H9 (cell line): ENCODE results near the gene RBMS3. TPM values are rescaled to one million over a fixed set of nuclear protein-coding genes. Genes with fewer than 3 reads are reported as not detected.

Experiments used
- DNase-seq: peaks from one replicate; pipeline ENCODE4 v3.0.0-alpha.2; 2017
- H2AFZ ChIP-seq: one replicate; pipeline ENCODE4 v1.6.1; 2013; ENCODE audit warnings: mild to moderate bottlenecking, low read length, control low read depth, moderate library complexity
- H2AK5ac ChIP-seq: 2 replicates; pipeline ENCODE4 v1.6.1; 2013; ENCODE audit warnings: low read length, control low read depth, mixed read lengths; ENCODE audit not compliant: insufficient read length
- H2BK120ac ChIP-seq: one replicate; pipeline ENCODE4 v1.6.1; 2013; ENCODE audit warnings: low read depth, mild to moderate bottlenecking, low read length, control low read depth, inconsistent platforms; ENCODE audit not compliant: poor library complexity, severe bottlenecking
- H2BK12ac ChIP-seq: 2 replicates; pipeline ENCODE4 v1.6.1; 2013; ENCODE audit warnings: low read length, control low read depth, mixed read lengths, low read depth; ENCODE audit not compliant: insufficient read length
- H2BK15ac ChIP-seq: 2 replicates; pipeline ENCODE4 v1.6.1; 2013; ENCODE audit warnings: low read depth, low read length, control low read depth
- H2BK20ac ChIP-seq: one replicate; pipeline ENCODE4 v1.6.1; 2013; ENCODE audit warnings: low read depth, mild to moderate bottlenecking, low read length, control low read depth, inconsistent platforms; ENCODE audit not compliant: poor library complexity, severe bottlenecking
- H2BK5ac ChIP-seq: 2 replicates; pipeline ENCODE4 v1.6.1; 2013; ENCODE audit warnings: low read length, control low read depth, mixed read lengths; ENCODE audit not compliant: insufficient read length
- H3K14ac ChIP-seq: 2 replicates; pipeline ENCODE4 v1.6.1; 2013; ENCODE audit warnings: low read length, control low read depth; ENCODE audit not compliant: insufficient read depth
- H3K18ac ChIP-seq: 2 replicates; pipeline ENCODE4 v1.6.1; 2013; ENCODE audit warnings: low read depth, mild to moderate bottlenecking, mixed read lengths, low read length, control low read depth; ENCODE audit not compliant: insufficient read length
- H3K23ac ChIP-seq: 2 replicates; pipeline ENCODE4 v1.6.1; 2013; ENCODE audit warnings: low read length, control low read depth, mixed read lengths, low read depth; ENCODE audit not compliant: insufficient read length
- H3K23me2 ChIP-seq: 2 replicates; pipeline ENCODE4 v1.6.1; 2013; ENCODE audit warnings: low read depth, mild to moderate bottlenecking, mixed read lengths, low read length, control low read depth; ENCODE audit not compliant: insufficient read length, poor library complexity, severe bottlenecking
- H3K27ac ChIP-seq: 2 replicates; pipeline ENCODE4 v1.5.1; 2013; ENCODE audit warnings: low read length, control low read depth, mixed read lengths, low read depth; ENCODE audit not compliant: insufficient read length
- H3K27me3 ChIP-seq: 2 replicates; pipeline ENCODE4 v1.6.1; 2013; ENCODE audit warnings: low read length, control low read depth, inconsistent platforms; ENCODE audit not compliant: insufficient read depth
- H3K4ac ChIP-seq: 2 replicates; pipeline ENCODE4 v1.6.1; 2013; ENCODE audit warnings: low read depth, mild to moderate bottlenecking, control low read depth, inconsistent platforms, low read length, moderate library complexity
- H3K4me1 ChIP-seq: 2 replicates; pipeline ENCODE4 v1.6.1; 2013; ENCODE audit warnings: low read length, control low read depth, inconsistent platforms; ENCODE audit not compliant: insufficient read depth
- H3K4me2 ChIP-seq: 2 replicates; pipeline ENCODE4 v1.6.1; 2013; ENCODE audit warnings: low read length, control low read depth, mixed read lengths; ENCODE audit not compliant: insufficient read length, insufficient read depth
- H3K56ac ChIP-seq: 2 replicates; pipeline ENCODE4 v1.6.1; 2013; ENCODE audit warnings: low read depth, mild to moderate bottlenecking, mixed read lengths, low read length, control low read depth; ENCODE audit not compliant: insufficient read length
- H3K79me1 ChIP-seq: 2 replicates; pipeline ENCODE4 v1.6.1; 2013; ENCODE audit warnings: low read depth, mild to moderate bottlenecking, moderate library complexity, low read length, control low read depth, inconsistent platforms; ENCODE audit not compliant: insufficient read depth, poor library complexity, severe bottlenecking
- H3K79me2 ChIP-seq: 2 replicates; pipeline ENCODE4 v1.6.1; 2013; ENCODE audit warnings: low read length, control low read depth, inconsistent platforms; ENCODE audit not compliant: insufficient read depth
- H3K9ac ChIP-seq: 2 replicates; pipeline ENCODE4 v1.6.1; 2013; ENCODE audit warnings: low read length, control low read depth, mixed read lengths; ENCODE audit not compliant: insufficient read length; ENCODE audit errors: extremely low read depth
- H3K9me3 ChIP-seq: one replicate; pipeline ENCODE4 v1.6.1; 2013; ENCODE audit warnings: low read depth, low read length, inconsistent platforms; ENCODE audit not compliant: control insufficient read depth
- H3T11ph ChIP-seq: one replicate; pipeline ENCODE4 v1.6.1; 2013; ENCODE audit warnings: mild to moderate bottlenecking, low read length, control low read depth, inconsistent platforms
- H4K20me1 ChIP-seq: one replicate; pipeline ENCODE4 v1.6.1; 2013; ENCODE audit not compliant: control insufficient read depth, insufficient read length, insufficient read depth
- H4K5ac ChIP-seq: 2 replicates; pipeline ENCODE4 v1.6.1; 2013; ENCODE audit warnings: low read depth, mild to moderate bottlenecking, mixed read lengths, low read length, control low read depth; ENCODE audit not compliant: insufficient read length
- H4K8ac ChIP-seq: replicated peaks from 2 replicates; pipeline ENCODE4 v1.6.1; 2013; ENCODE audit warnings: low read length, control low read depth, mixed read lengths, low read depth; ENCODE audit not compliant: insufficient read length
- H4K91ac ChIP-seq: 2 replicates; pipeline ENCODE4 v1.6.1; 2013; ENCODE audit warnings: low read depth, mild to moderate bottlenecking, moderate library complexity, mixed read lengths, low read length, control low read depth; ENCODE audit not compliant: insufficient read length
- H3K27ac Mint-ChIP-seq, 3 experiments: 2 replicates in 2 of 3; 3 replicates in 1 of 3; pipeline ENCODE4 v1.8.0; 2020 to 2021; ENCODE audit warnings: mixed read lengths in 3 of 3, mild to moderate bottlenecking in 1 of 3, moderate library complexity in 1 of 3
- H3K27me3 Mint-ChIP-seq: 2 replicates; pipeline ENCODE4 v1.8.0; 2021; ENCODE audit warnings: low read depth, mild to moderate bottlenecking, moderate library complexity, mixed read lengths
- H3K36me3 Mint-ChIP-seq, 3 experiments: 2 replicates in 2 of 3; 3 replicates in 1 of 3; pipeline ENCODE4 v1.8.0; 2020 to 2021; ENCODE audit warnings: low read depth in 3 of 3, mixed read lengths in 3 of 3; ENCODE audit not compliant: insufficient read depth in 1 of 3
- H3K4me1 Mint-ChIP-seq, 2 experiments: 2 replicates each; pipeline ENCODE4 v1.8.0; 2020; ENCODE audit warnings: mixed read lengths in 2 of 2
- H3K4me3 Mint-ChIP-seq, 2 experiments: 2 replicates in 1 of 2; 3 replicates in 1 of 2; pipeline ENCODE4 v1.8.0; 2020 to 2021; ENCODE audit warnings: mild to moderate bottlenecking in 2 of 2, mixed read lengths in 2 of 2, moderate library complexity in 1 of 2
- H3K9me3 Mint-ChIP-seq, 2 experiments: 2 replicates in 1 of 2; 3 replicates in 1 of 2; pipeline ENCODE4 v1.8.0; 2020; ENCODE audit warnings: mild to moderate bottlenecking in 2 of 2, mixed read lengths in 2 of 2, moderate library complexity in 1 of 2
- CTCF ChIP-seq: fragments of 200-600 bp; sonication (generic); conservative IDR thresholded peaks from 3 replicates; pipeline ENCODE4 v1.8.0; 2021; ENCODE audit warnings: antibody characterized with exemption, mild to moderate bottlenecking
- WGBS: extraction: QIAGEN DNeasy Blood & Tissue Kit; methylation state at CpG from one replicate; pipeline ENCODE4 v1.1.7; 2013; ENCODE audit warnings: missing lambda C conversion rate, low lambda C conversion rate, mixed read lengths; ENCODE audit not compliant: insufficient read length; ENCODE audit errors: extremely low coverage; 5-methylcytosine and 5-hydroxymethylcytosine counted together
- total RNA-seq: library from RNA; stranded (reverse); gene quantifications from 2 replicates; pipeline ENCODE4 v1.2.1, GENCODE V29; 2021

RBMS3 gene
- total RNA-seq, 1 experiment from 2014 or later = 8.1 TPM

- H3K4me2 ChIP-seq = no peak overlapping the region
- no peak for DNase-seq
- no peak overlapping the region for H2BK5ac ChIP-seq
- no peak overlapping the region for H2BK15ac ChIP-seq
- no peak overlapping the region for H4K91ac ChIP-seq
- H3K27me3 ChIP-seq = no peaks in the 10 kb centered on the region
- no peaks in the 10 kb centered on the region; a peak in 1 of 7 replicates for H3K36me3 Mint-ChIP-seq
- WGBS = no CpG with 5 or more reads among the region's 2 CpGs
- H3K79me1 ChIP-seq = no peaks in the 10 kb centered on the region
- no peak overlapping the region for H3K9ac ChIP-seq
- no peak overlapping the region for H3K4ac ChIP-seq
- no peak overlapping the region for H3K27ac Mint-ChIP-seq
- no peak overlapping the region for H4K5ac ChIP-seq
- H3K27ac ChIP-seq = no peak overlapping the region
- H2BK20ac ChIP-seq = no peak overlapping the region
- no peak overlapping the region for H3K4me3 Mint-ChIP-seq
- H3K56ac ChIP-seq = no peak overlapping the region
- H3K23me2 ChIP-seq = no peaks in the 10 kb centered on the region
- H3K9me3 Mint-ChIP-seq = no peaks in the 10 kb centered on the region; a peak in 1 of 5 replicates
- H3K18ac ChIP-seq = no peak overlapping the region
- H3K79me2 ChIP-seq = no peaks in the 10 kb centered on the region
- H4K20me1 ChIP-seq = no peaks in the 10 kb centered on the region
- no peak overlapping the region for H3K23ac ChIP-seq
- H2AFZ ChIP-seq = no peak overlapping the region
- H3K4me1 ChIP-seq = no peaks in the 10 kb centered on the region
- H3T11ph ChIP-seq = no peak overlapping the region
- H3K4me1 Mint-ChIP-seq = peaks cover 5% of the 10 kb centered on the region in 2 experiments
- no peak for TF ChIP-seq CTCF
- no peak overlapping the region for H4K8ac ChIP-seq
- H2AK5ac ChIP-seq = no peak overlapping the region
- no peaks in the 10 kb centered on the region for H3K9me3 ChIP-seq
- H2BK120ac ChIP-seq = no peak overlapping the region
- H3K14ac ChIP-seq = no peak overlapping the region
- H3K27me3 Mint-ChIP-seq = no peaks in the 10 kb centered on the region
- no peak overlapping the region for H2BK12ac ChIP-seq
Observed at GRCh38 chr3:29764603-29765254, 483.9 kb downstream of the RBMS3 start.
